ENCODE results near the gene COL18A1.
"Not testable (repeated sequence)": the region's sequence is repeated elsewhere in the genome, so short reads cannot be mapped to it uniquely, and the experiment has no call there.

The COL18A1 gene

DNA sequence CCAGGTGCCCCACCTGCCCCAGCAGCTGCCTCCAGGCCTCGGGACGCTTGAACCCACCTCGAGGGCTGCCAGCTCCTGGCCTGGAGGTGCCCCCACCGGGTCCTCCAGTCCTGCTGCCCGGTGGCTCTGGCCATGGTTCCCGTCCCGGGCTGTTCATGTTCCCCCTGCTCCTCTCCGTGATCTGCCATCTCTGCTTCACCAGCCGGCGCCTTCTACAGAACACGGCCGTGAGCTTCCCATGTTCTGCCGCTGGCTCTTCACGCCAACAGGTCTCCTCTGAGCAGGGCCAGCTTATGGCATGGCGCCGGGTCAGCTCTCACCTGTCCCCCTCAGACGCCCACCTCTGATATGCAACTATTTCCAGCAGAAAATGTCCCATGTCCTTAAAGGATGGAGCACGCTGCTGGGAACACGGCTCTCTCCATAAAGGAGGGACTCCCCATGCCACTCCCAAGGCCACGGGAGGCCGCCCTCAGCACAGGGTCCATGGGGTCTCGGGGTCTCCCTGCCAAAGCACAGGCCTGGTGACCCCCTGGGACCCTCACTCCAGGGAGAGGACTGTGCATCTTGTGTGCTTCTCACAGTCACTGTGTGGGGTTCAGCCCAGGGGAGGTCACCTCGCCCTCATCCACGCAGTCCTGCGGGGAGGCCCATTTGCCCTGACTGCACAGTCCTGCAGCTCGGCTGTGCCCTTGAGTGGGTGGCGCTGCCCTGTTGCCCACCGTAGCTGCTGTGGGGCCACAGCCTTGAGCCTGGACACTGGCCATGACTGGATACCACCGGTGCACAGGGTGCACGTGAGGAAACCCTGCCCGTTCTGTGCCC is 36.7 kb downstream of the COL18A1 start:
- DNase-seq (ENCODE audit: low read depth) = no peak

DNA sequence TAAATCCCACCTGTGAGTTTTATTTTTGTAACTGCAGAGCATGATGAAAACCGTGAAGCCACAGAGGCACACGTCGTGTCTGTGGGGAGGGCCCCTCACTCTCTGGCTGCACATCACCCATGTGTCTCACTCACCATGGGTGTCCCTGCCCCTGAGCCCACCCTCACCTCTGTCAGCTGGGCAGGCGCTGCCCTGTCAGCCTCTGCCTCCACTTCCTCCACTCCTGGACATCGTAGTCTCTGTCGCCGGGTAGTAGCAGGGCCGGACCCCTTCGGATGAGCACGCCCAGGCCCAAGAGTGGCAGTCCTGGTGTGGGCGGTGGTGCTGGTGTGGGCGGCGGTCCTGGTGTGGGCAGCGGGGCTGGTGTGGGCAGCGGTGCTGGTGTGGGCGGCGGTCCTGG is 37.3 kb downstream of the COL18A1 start:
- no peak for DNase-seq (ENCODE audit: low read depth)

DNA sequence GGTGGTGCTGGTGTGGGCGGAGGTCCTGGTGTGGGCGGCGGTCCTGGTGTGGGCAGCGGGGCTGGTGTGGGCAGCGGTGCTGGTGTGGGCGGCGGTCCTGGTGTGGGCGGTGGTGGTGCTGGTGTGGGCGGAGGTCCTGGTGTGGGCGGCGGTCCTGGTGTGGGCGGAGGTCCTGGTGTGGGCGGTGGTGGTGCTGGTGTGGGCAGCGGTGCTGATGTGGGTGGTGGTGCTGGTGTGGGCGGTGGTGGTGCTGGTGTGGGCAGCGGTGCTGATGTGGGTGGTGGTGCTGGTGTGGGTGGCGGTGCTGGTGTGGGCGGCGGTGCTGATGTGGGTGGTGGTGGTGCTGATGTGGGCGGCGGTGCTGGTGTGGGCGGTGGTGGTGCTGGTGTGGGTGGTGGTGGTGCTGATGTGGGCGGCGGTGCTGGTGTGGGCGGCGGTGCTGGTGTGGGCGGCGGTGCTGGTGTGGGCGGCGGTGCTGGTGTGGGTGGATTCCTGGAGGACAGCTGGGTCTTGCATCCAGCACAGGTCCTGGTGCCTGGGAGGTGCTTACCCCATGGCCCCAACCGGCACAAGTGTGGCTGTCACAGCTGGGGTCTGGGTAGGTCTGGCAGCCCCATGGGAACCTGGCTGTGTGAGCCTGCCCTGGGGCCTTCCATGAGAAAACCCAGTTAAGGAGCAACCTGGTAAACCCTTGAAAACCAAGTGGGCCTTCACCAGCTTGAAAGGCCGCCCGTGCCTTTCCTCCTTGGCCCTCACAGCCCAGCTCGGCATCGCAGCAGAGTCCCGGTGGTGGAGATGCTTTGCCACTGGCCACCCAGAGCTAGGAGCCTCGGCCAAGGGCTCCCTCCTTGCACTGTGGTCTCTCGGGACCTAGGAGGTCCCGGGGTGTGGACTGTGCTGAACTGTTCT is 38.0 kb downstream of the COL18A1 start:
- DNase-seq (ENCODE audit: low read depth) = not testable (repeated sequence)

DNA sequence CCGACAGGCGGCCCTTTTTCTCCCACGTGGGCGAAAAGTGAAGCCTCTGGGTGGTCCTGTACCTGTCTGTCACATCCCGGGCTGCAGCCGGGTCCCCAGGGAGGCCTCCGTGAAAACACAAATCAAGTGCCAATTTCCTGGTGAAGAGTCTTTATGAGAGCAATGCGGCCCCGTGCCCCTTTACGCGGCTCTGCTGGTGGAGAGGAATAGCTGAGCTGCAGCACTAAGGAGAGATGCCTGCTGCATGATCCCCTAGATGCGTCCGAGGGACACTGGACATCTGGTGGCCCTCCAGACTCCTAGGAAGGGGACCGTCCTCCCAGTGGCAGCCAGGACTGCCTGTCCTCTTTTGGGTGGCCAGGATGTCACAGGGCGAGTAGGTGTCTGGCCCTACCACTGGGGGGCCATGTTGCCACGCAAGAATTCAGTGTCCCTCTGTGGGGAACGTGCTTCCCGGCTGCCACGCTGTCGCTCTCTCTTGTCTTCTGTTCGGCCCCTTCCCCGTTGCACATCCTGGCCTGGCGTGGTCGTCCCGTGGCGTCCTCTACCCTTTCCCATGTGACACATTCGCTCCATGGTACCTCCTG is 38.7 kb downstream of the COL18A1 start:
- DNase-seq (ENCODE audit: low read depth) = no peak

DNA sequence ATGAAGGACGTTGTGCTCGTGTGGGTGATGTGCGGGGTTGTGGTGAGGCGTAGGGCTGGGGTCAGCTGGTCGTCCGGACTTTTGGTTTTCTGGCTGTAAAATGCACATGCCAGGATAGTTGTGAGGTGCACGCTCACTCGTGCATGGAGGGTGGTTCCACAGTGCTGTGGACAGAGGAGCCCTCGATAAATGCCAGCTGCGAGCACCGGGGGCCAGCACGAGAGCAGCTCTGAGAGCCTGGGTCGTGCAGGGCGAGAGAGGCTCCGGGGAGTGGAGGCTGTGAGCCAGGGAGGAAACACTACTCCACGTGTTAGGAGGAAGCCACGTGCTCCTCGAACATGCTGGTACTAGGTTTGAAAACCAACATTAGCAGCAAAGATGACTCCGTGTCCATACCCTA is 39.4 kb downstream of the COL18A1 start:
- no peak for DNase-seq (ENCODE audit: low read depth)

DNA sequence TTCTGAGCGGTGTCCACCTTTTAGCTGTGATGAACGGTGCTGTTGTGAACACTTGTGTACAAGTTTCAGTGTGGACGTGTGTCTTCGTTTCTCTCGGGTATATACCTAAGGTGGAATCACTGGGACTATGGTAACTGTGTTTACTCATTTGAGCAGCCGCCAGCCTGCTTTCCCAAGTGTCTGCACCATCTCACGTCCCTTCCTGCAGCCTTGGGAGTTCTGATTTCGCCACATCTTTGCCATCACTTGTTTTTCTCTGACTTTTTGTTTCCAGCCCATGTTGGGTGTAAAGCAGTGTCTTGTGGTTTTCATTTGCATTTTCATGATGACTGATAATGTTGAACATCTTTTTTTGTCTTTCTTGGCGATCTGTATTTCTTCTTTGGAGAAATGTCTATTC is 40.4 kb downstream of the COL18A1 start:
- DNase-seq (ENCODE audit: low read depth) = no peak

DNA sequence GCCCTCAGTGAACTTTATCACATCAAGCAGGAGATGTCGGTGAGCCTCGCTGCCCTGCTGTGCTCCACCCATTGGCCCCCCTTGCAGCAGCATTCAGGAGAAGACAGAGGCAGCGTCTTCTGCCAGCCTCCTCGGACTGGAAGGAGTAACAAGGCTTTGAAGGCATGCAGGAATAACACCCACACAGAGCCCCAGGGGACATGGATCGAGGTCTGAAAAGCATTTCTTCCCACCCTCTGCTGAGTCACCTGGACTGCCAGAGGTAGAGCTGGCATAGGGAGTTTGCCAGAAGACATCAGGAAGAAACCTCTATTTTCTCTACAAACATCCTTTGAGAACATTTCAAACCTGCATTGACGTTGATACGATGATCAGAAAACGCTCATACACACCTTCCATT is 42.9 kb downstream of the COL18A1 start:
- DNase-seq (ENCODE audit: low read depth) = no peak

DNA sequence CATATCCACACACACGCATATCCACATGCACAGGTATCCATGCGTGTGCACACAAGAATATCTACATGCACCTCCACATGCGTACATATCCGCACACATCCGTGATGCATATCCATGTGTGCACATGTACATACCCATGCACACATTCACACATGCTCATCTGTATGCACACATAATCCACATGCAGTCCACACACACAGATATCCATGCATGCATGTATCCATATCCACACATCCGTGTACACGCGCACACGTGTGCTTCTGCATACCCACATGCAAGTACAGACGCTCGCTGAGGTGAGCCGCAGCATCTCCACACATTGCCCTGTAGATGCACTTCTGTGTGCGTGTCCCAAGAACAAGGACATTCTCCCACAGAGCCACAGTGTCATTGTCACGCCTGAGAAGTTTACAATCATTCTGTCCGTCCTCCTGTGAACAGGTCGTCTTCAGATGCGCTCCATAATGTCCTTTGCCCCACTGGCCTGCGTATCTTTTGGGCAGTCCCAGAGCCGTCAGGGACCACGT is 43.4 kb downstream of the COL18A1 start:
- DNase-seq (ENCODE audit: low read depth) = no peak

DNA sequence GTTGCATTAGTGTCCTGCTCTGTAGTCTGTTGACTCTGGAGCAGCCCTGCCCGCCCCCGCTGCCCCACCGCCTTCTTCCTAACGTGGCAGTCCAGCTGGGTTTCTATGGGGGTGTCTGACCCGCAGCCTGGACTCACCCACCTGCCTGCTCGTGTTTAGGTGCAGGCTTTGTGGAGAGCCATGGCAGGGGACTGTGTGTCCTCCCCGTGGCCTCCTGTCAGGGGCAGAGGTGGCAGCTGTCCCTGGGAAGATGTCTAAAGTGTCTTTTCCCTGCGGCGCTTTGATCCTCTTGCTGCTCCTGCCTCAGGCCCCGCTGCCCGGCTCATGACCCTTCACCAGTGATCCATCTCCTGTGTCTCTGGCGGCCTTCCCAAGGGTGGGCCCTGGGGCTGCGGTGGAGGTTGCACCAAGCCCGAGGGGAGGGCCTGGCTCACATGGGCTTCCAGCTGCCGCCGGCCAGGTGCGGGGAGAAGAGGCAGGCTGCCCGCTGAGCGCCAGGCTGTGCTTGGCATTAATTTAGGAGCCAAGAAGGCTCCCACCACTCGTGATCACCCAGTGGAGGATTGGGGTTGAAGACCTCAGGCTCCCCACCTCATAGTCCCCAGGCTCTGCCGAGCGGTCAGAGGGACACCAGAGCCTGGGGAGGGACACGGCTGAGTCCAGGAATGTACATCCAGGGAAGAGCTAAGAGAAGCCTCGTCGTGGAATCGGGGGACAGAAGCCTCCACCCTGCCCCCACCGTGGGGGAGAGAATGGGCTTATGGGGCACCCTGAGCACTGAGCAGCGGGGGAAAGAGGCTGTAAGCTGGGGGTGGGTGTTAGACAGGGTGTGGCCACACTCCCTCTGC is 44.1 kb downstream of the COL18A1 start:
- DNase-seq (ENCODE audit: low read depth) = no peak

DNA sequence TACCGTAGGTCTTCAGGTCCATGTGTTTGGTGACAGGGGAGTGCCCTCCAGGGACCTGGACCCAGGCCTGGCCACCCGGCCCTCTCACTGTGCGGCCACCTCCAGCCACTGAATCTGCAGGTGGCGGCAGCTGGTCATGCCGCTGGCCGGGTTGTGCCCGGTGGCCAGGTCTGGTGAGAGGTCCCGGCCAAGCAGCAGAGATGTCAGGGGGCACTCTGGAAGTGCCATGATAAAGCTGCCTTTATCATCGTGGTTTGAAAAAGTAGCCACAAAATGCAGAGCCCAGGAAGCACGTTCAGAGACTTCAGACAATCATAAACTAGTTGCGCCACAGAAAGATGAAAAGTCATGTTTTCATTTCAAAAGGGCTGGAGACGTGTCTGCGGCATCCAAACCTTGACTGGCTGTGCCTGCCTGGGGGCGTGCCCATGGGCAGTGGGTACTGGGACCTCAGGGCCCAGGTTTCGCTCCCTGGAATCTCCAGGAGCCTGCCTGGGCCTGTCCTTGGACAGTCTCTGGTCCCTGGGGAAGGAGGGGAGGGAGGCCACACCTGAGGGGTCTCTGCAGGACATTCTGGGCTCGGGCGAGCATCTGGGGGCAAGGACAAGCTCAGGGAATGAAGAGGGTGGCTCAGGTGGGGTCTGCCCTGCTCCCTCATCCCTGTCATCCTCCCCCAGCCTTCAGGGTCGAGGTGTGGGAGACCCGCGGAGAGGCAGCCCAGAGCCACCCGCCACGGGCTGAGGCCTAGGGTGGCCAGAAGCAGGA is 44.9 kb downstream of the COL18A1 start:
- DNase-seq (ENCODE audit: low read depth) = no peak

DNA sequence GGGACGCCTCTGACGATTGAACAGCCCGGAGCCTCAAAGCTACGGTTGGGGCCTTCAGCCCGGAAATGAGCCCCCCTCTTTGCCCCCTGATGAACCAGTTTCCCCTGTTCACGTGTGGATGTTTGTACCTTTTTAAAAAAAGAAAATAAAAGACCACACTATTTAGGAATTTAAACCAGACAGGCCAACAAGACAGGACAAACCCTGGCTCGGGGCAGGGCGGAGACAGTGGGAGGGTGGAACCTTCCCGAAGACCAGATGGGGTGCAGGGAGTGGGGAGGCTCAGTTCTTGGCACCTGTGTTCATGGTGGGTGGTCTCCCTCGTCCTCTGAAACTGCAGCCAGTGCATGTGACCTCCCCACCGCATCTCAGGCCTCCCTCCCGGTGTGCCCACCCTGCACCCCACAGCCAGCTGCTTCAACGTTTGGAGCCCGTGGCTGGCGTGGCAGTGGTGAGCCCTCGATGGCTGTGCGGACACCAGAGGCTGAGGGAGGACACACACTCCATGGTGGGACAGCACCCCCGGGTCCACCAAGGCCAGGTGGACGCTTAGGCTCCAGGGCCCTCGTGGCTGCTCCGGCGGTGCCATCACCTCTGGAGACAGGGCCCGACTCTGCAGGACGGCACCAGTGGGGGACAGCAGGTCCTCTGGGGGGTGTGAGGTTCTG is 45.6 kb downstream of the COL18A1 start:
- no peak for DNase-seq (ENCODE audit: low read depth)

DNA sequence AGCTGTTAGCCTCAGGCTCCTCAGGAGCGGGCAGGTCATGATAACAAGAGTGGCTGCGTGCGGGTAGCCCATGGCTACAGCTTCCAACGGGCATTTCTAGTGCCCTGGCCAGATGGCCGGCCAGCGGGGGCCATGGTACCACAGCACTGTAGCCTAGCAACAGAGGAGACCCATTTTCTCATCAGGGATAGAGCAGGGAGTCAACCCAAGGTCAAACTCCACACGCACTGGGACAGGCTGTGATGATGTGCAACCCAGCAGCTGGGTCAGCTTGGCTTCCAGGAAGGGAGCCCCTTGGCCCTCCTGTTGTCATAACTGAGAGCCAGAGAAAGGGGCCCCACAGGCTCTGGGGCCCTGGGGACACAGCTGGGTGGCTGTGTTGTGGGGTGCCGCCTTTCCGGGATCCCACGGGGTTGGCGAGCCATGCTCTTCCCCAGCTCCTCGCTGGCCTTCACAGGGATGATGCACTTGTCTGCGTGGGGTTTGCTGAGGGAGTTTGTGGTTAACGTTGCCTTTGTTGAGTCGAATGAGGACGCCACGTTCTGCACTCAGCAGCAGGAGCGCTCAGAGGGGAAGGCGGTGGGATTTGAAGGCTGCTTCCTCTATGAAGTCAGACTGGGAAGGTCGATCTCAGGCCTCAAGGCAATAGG is 46.3 kb downstream of the COL18A1 start:
- no peak for DNase-seq (ENCODE audit: low read depth)

DNA sequence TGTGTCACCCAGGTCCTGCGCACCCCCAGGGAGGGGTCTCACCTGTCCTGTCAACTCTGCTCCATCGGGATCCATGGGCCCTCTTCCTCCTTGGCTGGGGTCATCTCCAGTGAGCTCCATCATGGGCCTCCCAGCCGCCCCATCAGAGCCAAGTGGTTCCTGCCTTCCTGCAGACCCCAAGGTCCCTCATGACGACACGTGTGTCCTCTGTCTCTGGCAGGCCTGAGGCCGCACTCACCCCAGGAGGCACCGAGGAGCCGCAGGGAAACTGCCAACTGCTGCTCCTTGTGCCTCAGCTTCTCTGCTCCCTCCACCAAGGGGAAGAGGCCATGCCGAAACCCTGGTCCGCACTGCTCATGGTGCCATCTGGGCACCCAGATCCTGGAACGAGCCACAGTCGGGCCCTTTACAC is 46.8 kb downstream of the COL18A1 start:
- no peak for DNase-seq (ENCODE audit: low read depth)

DNA sequence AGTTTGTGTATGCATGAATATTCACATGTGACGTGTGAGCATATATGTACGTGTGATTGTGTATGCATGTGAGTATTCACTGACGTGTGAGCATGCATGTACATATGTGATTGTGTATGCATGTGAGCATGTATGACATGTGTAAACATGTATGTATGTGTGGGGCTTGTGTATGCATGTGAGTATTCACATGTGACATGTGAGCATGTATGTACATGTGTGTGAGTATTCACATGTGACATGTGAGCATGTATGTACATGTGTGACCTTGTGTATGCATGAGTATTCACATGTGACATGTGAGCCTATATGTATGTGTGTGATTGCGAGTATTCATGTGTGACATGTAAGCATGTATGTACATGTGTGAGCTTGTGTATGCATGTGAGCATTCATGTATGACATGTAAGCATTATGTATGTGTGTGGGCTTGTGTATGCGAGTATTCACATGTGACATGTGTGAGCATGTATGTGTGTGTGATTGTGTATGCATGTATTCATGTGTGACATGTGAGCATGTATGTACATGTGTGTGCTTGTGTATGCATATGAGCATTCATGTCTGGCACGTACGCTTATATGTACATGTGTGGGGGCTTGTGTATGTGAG is 47.8 kb downstream of the COL18A1 start:
- no peak for DNase-seq (ENCODE audit: low read depth)

DNA sequence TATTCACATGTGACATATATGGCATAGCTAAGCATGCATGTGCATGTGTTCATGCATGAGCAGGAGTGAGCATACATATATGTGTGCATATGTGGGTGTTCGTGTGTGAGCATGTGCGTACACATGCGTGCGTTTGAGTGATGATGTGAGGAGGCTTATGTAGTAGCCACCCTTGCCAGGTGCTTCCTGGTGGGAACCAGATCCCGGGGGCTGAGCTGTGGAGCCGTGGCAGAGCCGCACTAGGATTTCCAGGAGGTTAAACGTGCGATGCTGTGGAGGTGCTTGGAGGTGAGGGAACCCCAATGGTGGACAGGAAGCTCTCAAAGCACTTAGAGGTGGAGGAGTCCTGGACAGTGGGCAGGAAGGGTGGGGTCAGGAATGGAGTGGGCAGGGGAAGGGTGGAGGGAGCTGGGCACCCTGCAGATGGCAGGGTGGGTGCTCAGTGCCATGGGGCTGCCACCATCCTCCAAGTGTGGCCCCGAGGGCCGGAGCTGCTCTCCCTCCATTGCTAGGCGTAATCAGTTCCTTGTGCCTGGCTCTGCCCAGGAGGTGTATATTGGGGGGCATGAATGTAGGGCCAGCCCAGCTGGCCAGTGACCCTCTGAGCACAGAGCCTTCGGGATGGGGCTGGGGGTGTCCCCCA is 48.5 kb downstream of the COL18A1 start:
- no peak for DNase-seq (ENCODE audit: low read depth)

DNA sequence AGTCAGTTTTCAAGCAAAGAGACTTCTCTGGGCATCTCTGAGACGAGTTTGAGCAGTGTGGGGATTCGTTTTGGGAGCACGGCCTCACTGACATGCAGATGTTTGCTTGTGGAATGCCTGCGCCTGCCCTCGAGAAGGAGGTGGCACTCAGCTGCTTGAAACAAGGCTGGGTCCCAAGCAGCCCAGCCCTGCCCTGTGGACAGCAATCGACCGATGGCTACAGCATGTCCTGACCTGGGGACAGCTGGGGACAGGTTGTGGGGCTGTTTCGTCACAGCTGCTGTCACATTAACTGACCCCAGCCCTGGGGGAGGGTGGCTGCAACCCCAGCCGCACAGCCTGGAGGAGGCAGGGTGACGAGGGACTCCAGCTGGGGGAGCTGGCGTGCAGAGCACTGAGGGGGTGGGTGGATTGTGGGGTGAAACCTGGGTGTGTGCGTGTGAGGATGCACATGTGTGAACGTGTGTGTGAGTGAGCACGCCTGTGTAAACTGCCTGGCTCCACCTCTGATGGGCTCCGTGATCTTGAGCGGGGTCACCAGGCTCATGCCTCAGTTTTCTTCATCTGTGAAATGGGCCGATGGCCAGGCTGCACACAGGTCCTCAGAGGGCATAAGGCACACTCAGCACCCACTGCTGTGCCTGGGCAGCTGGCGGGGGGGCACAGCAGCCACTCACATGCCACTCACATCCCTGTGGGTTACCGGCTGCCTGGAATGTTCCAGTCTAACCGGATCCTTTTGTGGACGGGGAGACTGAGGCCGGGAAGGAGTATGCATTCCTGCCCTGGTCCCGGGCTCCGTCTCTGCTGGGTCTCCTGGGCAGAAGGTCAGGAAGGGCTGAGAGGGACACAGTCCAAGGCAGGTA is 49.3 kb downstream of the COL18A1 start:
- DNase-seq (ENCODE audit: low read depth) = no peak

DNA sequence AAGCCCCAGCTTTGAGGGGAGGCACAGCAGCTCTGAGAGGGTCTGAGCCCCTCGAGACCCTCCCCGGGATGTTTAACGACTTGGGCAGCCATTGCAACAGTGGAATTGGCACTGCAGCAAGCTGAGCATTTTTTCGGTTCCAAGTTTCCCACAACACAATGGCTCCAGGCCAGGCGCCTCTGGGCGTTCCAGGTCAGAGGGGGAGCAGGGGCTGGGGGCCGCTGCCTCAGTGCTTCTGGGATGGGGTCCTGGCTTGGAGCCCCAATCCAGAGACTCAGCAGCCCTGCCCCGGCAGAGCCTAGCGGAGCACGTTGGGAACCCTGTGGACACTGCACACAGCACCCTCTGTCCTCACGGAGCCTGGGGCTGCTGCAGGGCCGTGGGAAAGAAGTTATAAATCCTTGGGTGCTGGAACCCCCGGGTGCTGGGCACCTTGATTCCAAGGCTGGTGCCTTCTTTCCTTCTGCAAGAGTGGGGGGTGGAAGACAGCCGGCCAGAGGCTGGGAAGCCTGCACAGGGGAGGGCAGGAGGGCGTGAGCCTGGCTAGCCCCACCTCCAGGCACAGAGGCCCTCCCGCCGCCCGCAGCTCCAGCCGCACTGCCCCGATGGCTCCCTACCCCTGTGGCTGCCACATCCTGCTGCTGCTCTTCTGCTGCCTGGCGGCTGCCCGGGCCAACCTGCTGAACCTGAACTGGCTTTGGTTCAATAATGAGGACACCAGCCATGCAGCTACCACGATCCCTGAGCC is 50.1 kb downstream of the COL18A1 start:
- DNase-seq (ENCODE audit: low read depth) = no peak
